OCI-LY7 (cell line): Measurements from ENCODE around the gene RTN4R. TPM values are rescaled to one million over a fixed set of nuclear protein-coding genes. Genes with fewer than 3 reads are reported as not detected.

Experiments
- BruUV-seq: library from RNA; stranded (reverse); fragments of 400-500 nt; replicated peaks from 2 replicates; lab custom pipeline; 2021; lab: Mats Ljungman, UMichigan
- CTCF ChIA-PET: fragments of 300-600 bp; sonication (Branson Sonifier 250); formaldehyde crosslinking; loops from one replicate; lab custom pipeline; 2022; ENCODE audit warnings: antibody characterized with exemption; ENCODE audit not compliant: unreplicated experiment; lab: Charles Lee
- POLR2A ChIA-PET: fragments of 300-600 bp; sonication (Branson Sonifier 250); formaldehyde crosslinking; loops from one replicate; lab custom pipeline; 2022; ENCODE audit warnings: antibody characterized with exemption; lab: Charles Lee
- DNase-seq: peaks from one replicate; pipeline ENCODE4 v3.0.0-alpha.2; 2015; ENCODE audit warnings: low spot score
- H2AFZ ChIP-seq: fragments of 200-600 bp; sonication (generic), shearing (Covaris generic); 2 replicates; pipeline ENCODE4 v1.6.1; 2014; ENCODE audit warnings: mild to moderate bottlenecking, antibody characterized with exemption, low read length, moderate library complexity
- H3K27ac ChIP-seq: fragments of 200-600 bp; sonication (generic); 2 replicates; pipeline ENCODE4 v1.5.1; 2014; ENCODE audit warnings: mixed run types, low read depth, mild to moderate bottlenecking, moderate library complexity, low read length, inconsistent platforms; ENCODE audit not compliant: poor library complexity, severe bottlenecking
- H3K36me3 ChIP-seq: fragments of 200-600 bp; sonication (generic); 2 replicates; pipeline ENCODE4 v1.6.1; 2014; ENCODE audit warnings: mild to moderate bottlenecking, antibody characterized with exemption, low read length, moderate library complexity, mixed read lengths; ENCODE audit not compliant: insufficient read depth
- H3K4me1 ChIP-seq: fragments of 200-600 bp; sonication (generic); 2 replicates; pipeline ENCODE4 v1.5.1; 2014; ENCODE audit warnings: mild to moderate bottlenecking, low read length; ENCODE audit not compliant: insufficient read depth, poor library complexity, severe bottlenecking
- H3K4me2 ChIP-seq: fragments of 200-600 bp; sonication (generic); 2 replicates; pipeline ENCODE4 v1.6.1; 2014; ENCODE audit warnings: mild to moderate bottlenecking, low read length
- H3K4me3 ChIP-seq: fragments of 200-600 bp; sonication (generic); 2 replicates; pipeline ENCODE4 v1.5.1; 2014; ENCODE audit warnings: mild to moderate bottlenecking, low read depth, low read length; ENCODE audit not compliant: poor library complexity, severe bottlenecking
- H3K79me2 ChIP-seq: fragments of 200-600 bp; sonication (generic); 2 replicates; pipeline ENCODE4 v1.6.1; 2016; ENCODE audit warnings: low read depth, mild to moderate bottlenecking, low read length, moderate library complexity, mixed read lengths; ENCODE audit not compliant: insufficient read depth
- H3K9me2 ChIP-seq: fragments of 200-600 bp; sonication (generic); 2 replicates; pipeline ENCODE4 v1.6.1; 2016; ENCODE audit warnings: mild to moderate bottlenecking, low read length, mixed read lengths; ENCODE audit not compliant: insufficient read depth
- H3K9me3 ChIP-seq: fragments of 200-600 bp; sonication (generic); 2 replicates; pipeline ENCODE4 v1.6.1; 2014; ENCODE audit warnings: mild to moderate bottlenecking, mixed run types, low read length, mixed read lengths
- H4K20me1 ChIP-seq: fragments of 200-600 bp; sonication (generic); 2 replicates; pipeline ENCODE4 v1.6.1; 2014; ENCODE audit warnings: mild to moderate bottlenecking, antibody characterized with exemption, low read length, moderate library complexity, mixed read lengths; ENCODE audit not compliant: insufficient read depth
- CTCF ChIP-seq: fragments of 200-600 bp; sonication (generic); conservative IDR thresholded peaks from 2 replicates; pipeline ENCODE4 v1.5.1; 2014; ENCODE audit warnings: mild to moderate bottlenecking, antibody characterized with exemption, low read length, moderate library complexity, mixed read lengths
- EZH2phosphoT487 ChIP-seq: fragments of 200-600 bp; sonication (generic); IDR thresholded peaks from 2 replicates; pipeline ENCODE4 v1.6.1; 2018; ENCODE audit warnings: low read depth, borderline replicate concordance, mild to moderate bottlenecking, mixed run types, antibody characterized with exemption, low read length, moderate library complexity, mixed read lengths
- intact Hi-C: fragments of 100-400 bp; cut with micrococcal nuclease; formaldehyde crosslinking; loops from one replicate; pipeline ENCODE4 v1.10.0; 2022; ENCODE audit not compliant: unreplicated experiment
- total RNA-seq, 2 experiments: library from RNA; depleted of rRNA in 1 of 2; stranded (reverse); fragments of >200 nt in 1 of 2; shearing (Covaris generic) in 1 of 2; gene quantifications; 2 replicates each; pipeline ENCODE4 v1.2.3, GENCODE V29; 2014 to 2022

Gene RTN4R
- total RNA-seq, 2 experiments from 2014 or later = not detected

- Histone ChIP-seq H3K4me1 (no peaks in the 10 kb centered on the region), H3K9me3 (no peaks in the 10 kb centered on the region), H3K9me2 (no peaks in the 10 kb centered on the region), H2AFZ (no peak overlapping the region), H4K20me1 (no peaks in the 10 kb centered on the region), H3K36me3 (no peaks in the 10 kb centered on the region), H3K4me2 (no peak overlapping the region), H3K4me3 (no peak overlapping the region), H3K27ac (no peak overlapping the region), H3K79me2 (no peaks in the 10 kb centered on the region)
- CTCF ChIA-PET = no interaction called here
- BruUV-seq = no TSS peak
- no peak for TF ChIP-seq EZH2phosphoT487
- TF ChIP-seq CTCF = no peak
- POLR2A ChIA-PET = no interaction called here
- intact Hi-C loops = no loop called here
- DNase-seq = no peak
Observed at GRCh38 chr22:20196094-20196842, 71.8 kb downstream of the RTN4R start.

- Histone ChIP-seq H3K9me2 (no peaks in the 10 kb centered on the region), H3K4me2 (no peak overlapping the region), H3K36me3 (no peaks in the 10 kb centered on the region), H3K27ac (no peak overlapping the region), H4K20me1 (no peaks in the 10 kb centered on the region), H3K9me3 (no peaks in the 10 kb centered on the region), H3K79me2 (no peaks in the 10 kb centered on the region), H3K4me3 (no peak overlapping the region), H3K4me1 (no peaks in the 10 kb centered on the region), H2AFZ (peak overlapping the region; percentile 51; the same call in 1 of the 2 replicates)
- TF ChIP-seq EZH2phosphoT487 (no peak), CTCF (peak; percentile 51)
- ChIA-PET CTCF (no interaction called here), POLR2A (interaction anchor here (0.6 kb wide), 1 partner anchor 63 kb away, joined by 4 read pairs; no protein-coding TSS in a partner anchor)
- intact Hi-C loops = no loop called here
- peak; percentile 32 for DNase-seq
- BruUV-seq = no TSS peak
Observed at GRCh38 chr22:20194681-20195593, 73.2 kb downstream of the RTN4R start.
